ENCODE results near the gene GAS7.

The GAS7 gene

DNA sequence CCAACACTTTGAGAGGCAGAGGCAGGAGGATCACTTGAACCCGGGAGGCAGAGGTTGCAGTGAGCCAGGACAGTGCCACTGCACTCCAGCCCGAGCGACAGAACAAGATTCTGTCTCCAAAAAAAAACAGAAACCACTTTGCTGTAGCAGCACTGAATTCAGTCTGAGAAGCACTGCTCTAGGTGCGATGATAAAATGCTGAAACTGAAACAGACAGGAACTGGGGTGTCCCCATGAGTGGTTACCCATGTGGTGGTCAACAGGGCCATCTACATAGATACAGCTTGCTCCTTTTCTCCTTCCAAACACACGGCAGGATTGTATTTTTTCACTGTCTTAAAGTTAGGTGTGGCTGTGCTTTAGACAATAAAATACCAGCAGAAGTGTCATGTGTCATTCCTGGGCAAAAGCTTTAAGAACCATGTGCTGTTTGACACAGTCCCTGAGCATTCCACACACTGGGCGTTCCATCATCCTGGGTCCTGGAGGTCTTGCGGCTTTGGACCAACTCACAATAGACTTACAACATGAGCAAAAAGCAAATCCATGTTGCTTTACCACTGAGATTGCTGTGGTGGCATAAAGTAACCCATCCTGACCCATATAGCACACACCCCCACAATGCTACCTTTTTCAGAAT lies 11.5 kb downstream of the GAS7 start:
- H3K4me3 ChIP-seq (replicated peaks; ENCODE audit: low read depth, low read length), result no peak overlapping the region
- DNase-seq (ENCODE audit: low read depth), result no peak
- TF ChIP-seq, protein P1, sequence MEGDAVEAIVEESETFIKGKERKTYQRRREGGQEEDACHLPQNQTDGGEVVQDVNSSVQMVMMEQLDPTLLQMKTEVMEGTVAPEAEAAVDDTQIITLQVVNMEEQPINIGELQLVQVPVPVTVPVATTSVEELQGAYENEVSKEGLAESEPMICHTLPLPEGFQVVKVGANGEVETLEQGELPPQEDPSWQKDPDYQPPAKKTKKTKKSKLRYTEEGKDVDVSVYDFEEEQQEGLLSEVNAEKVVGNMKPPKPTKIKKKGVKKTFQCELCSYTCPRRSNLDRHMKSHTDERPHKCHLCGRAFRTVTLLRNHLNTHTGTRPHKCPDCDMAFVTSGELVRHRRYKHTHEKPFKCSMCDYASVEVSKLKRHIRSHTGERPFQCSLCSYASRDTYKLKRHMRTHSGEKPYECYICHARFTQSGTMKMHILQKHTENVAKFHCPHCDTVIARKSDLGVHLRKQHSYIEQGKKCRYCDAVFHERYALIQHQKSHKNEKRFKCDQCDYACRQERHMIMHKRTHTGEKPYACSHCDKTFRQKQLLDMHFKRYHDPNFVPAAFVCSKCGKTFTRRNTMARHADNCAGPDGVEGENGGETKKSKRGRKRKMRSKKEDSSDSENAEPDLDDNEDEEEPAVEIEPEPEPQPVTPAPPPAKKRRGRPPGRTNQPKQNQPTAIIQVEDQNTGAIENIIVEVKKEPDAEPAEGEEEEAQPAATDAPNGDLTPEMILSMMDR (IDR thresholded peaks at IDR 0.05; ENCODE audit: low read length, missing control alignments), result no peak

DNA sequence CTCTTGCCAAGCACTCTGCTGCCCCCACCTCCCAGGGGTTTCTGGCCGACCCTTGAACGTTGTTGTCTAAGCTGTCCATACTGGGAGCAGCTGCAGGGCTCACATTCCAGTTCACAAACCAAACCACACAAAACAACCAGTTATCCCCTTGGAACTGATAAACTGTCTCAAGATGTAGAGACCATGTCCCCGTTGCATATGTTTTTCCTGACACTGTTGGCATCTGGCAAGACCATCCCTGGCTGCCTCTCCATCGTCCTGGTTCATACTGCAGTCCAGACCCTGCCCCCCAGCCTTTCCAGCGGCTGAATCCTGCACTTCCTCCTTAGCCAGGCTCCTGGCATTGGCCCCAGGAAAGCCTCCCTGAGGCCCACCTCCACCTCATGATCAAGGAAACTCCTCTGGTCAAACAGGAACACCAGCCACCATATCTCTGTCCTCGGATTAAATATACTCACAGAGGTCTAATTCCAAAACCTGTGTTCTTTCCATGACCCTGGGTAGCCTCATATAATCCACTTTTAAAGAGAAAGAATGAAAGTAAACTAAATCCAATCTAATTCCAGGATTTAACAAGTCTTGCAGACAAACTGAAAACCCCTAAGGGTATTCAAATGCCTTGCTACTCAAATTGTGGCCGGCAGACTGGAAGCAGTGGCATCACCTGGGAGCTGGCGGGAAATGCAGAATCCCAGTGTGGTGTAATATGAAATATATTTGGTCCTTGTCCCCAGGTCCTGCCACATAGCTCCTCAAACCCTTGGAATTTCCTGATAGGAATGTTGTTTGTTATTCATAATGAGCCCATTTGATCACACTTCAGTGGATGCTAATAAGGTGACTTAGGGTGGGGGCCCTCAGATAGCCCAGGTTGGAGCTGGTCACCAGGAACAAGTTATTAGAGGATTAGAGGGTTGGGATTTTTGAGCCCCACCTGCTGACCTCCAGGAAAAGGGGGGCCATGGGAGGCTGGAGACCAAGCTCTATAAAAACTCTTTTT lies 14.2 kb downstream of the GAS7 start:
- DNase-seq (ENCODE audit: low read depth), result no peak
- H3K4me3 ChIP-seq (replicated peaks; ENCODE audit: low read depth, low read length), result no peak overlapping the region
- TF ChIP-seq, protein P1 (IDR thresholded peaks at IDR 0.05; ENCODE audit: low read length, missing control alignments), result no peak

DNA sequence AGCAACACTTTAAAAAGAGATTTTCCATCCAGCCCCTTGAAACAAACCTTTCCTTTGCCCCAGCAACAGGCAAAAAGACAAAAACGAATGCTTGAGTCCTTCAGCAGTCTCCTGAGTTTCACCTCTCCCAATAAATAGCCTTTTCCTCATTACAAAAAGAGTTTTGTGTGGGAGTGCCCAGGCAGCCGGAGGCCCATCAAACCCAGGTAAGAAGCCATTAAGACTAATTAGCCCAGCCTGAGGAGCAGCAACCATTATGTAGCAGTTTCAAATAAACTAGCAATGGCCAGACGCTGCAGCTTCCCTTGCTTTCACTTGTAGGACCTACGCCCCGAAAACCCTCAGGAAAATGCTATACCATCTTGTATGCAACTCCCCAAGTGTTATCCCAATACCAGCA lies 15.6 kb downstream of the GAS7 start:
- TF ChIP-seq, protein P1 (IDR thresholded peaks at IDR 0.05; ENCODE audit: low read length, missing control alignments), result no peak
- DNase-seq (ENCODE audit: low read depth), result no peak
- no peak overlapping the region for H3K4me3 ChIP-seq (replicated peaks; ENCODE audit: low read depth, low read length)

DNA sequence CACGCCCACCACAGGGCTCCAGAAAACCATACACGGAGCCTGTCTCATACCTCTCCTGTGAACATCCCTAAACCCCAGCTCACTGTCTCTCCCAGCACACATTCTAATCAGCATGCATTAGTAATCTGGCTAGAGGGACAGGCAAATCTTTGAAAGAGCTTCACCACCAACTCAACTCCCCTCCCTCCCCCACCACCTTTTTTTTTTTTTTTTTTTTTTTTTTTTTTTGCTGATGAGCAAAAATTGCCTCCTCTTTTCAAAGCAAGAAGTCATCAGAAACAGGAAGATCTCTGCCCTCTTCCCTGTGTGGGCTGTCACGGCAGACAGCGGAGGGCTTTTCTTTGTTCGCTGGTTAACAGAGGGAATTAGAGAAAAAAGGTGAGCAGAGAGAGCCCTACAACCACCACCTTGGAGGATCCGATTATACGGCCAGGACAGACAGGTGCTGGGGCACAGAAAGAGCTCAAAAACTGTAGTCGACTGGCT lies 19.9 kb downstream of the GAS7 start:
- TF ChIP-seq, protein P1 (IDR thresholded peaks at IDR 0.05; ENCODE audit: low read length, missing control alignments), result no peak
- no peak for DNase-seq (ENCODE audit: low read depth)
- H3K4me3 ChIP-seq (replicated peaks; ENCODE audit: low read depth, low read length), result no peak overlapping the region

DNA sequence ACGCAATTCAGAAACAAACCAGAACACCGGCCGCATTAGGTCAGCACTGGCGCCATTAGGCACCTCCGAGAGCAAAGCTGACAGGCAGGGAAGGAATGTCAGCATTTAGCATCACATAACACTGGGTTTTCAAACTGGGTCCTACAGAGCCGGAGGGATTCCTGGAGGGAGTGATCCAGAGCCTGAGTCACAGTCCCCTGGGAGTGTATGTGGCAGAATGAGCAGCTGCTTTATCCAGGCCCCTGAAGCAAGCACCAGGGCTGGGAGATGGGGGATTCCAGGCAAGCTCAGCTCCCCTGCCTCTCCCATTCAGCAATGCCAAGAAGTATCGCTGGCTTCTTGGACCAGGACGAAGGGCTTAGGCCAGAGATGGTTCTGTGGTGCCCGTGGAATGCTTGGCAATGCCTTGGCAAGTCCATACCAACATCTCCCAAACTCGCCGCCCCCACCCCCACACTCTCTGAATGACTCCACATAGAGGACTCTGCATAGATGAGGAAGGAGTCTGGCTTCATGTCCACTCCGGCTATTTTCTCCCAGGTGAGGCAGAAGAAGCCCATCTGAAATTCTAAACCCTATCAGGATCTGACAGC lies 20.4 kb downstream of the GAS7 start:
- TF ChIP-seq, protein P1 (IDR thresholded peaks at IDR 0.05; ENCODE audit: low read length, missing control alignments), result no peak
- H3K4me3 ChIP-seq (replicated peaks; ENCODE audit: low read depth, low read length), result no peak overlapping the region
- DNase-seq (ENCODE audit: low read depth), result peak; percentile 34

DNA sequence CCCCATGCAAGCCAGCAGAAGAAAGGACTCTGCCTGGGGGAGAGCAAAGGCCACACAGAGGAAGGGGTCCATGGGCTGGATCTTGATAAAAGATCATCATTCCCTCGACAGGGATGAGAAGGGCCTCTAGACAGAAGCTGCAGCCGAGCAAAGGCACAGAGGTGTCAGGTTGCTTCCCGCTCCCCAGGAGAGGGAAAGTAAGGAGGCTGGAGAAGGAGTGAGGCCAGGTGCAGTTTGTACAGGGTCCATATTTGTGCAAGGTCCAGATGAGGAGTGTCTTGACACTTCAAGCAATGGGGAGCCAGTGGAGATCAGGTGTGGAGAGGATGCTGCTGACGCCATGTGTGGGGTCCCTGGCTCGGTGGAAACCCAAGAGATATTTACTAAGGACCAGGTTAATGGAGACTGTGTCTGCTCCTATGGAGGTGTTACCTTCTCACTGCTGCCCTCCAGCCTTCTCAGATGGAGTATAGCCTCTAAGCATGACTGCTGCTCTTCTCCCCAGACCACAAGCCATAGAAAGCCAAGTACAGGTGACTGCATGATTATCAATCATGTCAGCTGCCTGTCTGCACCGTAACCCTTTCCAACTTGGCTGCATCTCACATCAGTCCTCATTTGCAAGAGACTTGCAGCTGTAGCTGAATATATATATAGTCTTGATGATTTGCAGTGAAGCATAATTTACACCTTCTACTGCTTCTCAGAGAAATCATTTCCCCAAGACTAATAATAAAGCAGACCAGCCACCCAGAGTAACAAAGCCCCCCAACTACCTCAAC lies 21.1 kb downstream of the GAS7 start:
- TF ChIP-seq, protein P1 (IDR thresholded peaks at IDR 0.05; ENCODE audit: low read length, missing control alignments), result no peak
- no peak overlapping the region for H3K4me3 ChIP-seq (replicated peaks; ENCODE audit: low read depth, low read length)
- DNase-seq (ENCODE audit: low read depth), result no peak

Measured in fibroblast of pulmonary artery (primary cell).